ENCODE results near the gene UBE2C.
A peak's percentile ranks its signal among the peaks of the same experiment; 100 is the strongest.

Gene UBE2C

DNA sequence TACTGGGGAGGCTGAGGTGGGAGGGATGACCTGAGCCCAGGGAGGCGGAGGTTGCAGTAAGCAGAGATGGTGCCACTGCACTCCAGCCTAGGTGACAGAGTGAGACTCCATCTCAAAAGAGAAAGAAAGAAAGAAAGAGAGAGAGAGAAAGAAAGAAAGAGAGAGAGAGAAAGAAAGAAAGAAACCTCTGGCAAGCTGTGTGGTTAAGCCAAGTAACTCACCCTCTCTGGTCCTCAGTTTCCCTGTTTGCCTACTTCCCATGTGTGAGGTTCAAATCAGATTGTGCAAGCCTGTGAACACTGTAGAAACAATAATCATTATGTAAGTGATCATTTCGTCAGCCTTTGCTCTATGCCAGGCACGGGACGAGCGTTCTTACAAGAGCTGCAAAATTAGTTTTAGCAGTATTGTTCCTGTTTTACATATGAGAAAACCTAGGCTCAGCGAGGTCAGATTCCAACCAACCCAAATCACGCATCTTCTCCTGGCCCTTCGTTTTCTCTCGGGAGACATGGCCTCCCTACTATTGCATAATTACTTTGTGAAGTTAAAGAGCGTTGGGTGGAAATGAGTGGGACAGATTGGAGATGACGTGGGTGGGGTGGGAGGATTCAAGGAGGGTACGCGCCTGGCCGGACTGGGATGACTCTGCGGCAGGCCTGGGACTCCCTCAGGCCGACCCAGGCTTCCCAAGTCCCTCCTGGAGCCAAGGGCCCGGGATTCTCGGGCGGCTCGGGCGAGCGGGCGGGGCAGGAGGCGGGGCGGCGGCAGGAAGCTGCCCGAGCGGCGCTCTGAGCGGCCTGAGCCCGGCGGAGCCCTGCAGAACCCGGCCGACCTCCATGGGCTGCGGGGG lies 20.8 kb downstream of the UBE2C start, which contains the start of gene SNX21:
Gene SNX21 (plus strand): TSS at position 770 of the 853 bp plus-strand sequence. CDS start 121 bp downstream, outside the sequence.
- peak; percentile 53 for DNase-seq (ENCODE audit: low read depth, low spot score)

- peak; percentile 34 for DNase-seq (ENCODE audit: low read depth, low spot score)
Observed at GRCh38 chr20:45833883-45834796, 21.7 kb downstream of the UBE2C start.

GRCh38 chr20:45834797-45835161 lies 22.3 kb downstream of the UBE2C start:
- DNase-seq (ENCODE audit: low read depth, low spot score) = no peak

DNA sequence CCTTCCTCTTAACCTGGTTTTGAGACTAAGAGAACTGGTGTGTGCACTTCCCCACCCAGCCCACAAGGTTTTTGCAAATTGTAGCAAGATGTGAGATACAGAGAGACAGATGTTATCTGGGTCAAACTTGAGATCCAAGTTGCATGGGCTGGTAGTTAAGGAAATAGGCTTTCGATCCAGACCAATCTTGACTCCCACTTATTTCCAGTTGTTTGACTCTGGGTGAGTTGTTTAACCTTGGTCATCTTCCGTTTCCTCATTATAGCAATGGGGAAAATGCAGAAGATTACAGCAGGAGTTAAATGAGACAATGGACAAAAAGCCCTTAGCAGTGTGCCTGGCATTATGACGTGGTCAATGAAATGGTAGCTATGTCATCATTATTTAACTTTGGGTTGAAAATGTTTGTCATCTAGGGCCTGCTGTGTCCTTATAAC lies 22.9 kb downstream of the UBE2C start:
- DNase-seq (ENCODE audit: low read depth, low spot score) = no peak

GRCh38 chr20:45835825-45836224 lies 23.4 kb downstream of the UBE2C start:
- no peak for DNase-seq (ENCODE audit: low read depth, low spot score)

GRCh38 chr20:45836841-45837240 lies 24.4 kb downstream of the UBE2C start:
- DNase-seq (ENCODE audit: low read depth, low spot score) = no peak

GRCh38 chr20:45840700-45841198 lies 28.3 kb downstream of the UBE2C start:
- DNase-seq (ENCODE audit: low read depth, low spot score) = no peak

DNA sequence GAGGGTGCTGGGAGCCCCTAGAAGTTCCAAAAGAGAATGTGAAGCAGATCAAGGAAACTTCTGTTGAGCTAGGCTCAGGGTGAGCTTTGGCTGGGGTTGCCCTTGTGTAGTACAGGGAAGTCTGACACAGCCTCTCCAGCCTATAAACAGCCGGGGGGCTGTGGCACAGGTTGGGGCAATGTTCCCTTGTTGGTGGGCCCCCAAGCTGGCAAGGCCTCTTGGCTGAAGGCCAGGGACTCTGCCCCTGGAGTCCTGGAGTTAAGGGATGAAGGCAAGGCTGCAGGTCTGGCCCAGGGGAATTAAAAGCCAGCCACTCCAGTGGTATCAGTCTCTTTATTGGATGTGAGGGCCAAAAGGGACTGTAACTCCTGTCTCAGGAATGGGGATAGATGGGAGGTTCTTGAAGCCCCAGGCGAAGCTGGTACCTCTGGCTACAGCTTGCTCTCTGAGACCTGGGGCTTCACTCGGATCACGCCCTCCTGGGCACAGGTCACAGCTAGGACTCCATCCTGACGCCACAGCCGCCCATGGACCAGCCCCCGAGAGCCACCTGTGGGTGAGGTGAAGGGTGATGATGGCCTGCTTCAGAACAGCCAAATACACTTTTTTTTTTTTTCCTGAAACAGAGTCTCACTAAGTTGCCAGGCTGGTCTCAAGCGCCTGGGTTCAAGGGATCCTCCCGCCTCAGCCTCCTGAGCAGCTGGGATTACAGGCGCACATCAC lies 29.1 kb downstream of the UBE2C start:
- no peak for DNase-seq (ENCODE audit: low read depth, low spot score)

DNA sequence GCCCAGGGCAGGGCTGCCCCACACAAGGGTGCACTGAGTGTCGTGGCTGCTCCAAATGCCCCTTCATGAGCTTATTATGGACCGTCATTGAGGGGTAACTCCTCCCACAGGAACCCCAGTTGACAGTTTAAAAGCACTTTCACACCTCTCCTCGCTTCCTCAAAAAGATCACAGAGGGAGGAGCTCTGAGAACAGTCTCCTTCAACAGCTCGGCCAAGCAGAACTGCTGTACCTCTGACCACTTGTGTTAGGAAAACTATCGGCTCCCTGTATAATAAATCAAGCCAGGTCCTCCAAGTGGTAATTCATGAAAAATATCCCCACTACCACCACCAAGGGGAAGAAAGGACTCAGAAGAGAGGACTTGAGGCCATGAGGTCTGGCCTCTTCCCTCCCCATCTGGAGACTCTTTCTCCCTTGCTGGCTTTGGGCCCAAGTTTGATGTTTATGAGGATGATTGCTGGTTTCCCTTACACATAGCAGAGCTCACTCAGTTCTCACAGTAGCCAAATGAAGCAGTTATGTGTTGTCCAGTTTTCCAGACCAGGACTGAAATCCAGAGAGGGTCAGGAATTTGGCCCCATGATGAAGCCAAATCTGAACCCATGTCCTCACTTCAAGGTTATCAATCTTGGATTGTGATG lies 29.8 kb downstream of the UBE2C start:
- DNase-seq (ENCODE audit: low read depth, low spot score) = no peak

DNA sequence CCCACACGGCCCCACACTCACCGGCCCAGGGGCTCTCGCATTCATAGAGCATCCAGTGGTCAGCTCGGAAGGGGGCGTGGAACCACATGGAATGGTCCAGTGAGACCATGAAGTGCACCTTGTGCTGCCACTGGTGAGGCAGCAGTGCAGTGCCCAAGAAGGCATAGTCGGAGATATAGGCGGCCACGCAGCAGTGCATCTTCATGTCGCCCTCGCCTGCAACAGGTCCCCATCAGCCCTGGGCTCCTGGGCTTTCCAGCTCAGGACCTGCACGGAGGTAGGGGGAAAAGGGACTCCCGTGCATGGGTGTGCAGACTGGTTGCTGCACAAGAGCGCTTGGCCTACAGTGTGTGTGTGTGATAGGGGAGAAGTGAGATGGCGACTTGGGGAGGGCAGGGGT lies 31.1 kb downstream of the UBE2C start:
- DNase-seq (ENCODE audit: low read depth, low spot score) = no peak

DNA sequence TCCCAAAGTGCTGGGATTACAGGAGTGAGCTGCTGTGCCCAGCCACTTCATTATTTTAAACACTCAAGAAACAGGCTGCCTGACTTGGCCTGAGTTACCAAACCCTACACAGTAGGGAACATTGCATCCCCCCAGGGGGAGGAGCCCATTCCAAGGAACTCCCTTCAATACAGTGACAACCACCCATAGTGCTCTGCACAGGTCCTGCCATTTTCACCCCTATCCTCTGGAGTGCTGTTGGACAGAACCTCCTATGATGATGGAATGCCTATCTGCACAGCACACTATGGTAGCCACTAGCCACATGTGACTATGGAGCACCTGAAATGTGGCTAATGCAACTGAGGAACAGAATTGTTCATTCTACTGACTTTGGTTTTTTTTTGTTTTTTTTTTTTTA lies 33.0 kb downstream of the UBE2C start:
- DNase-seq (ENCODE audit: low read depth, low spot score) = no peak

DNA sequence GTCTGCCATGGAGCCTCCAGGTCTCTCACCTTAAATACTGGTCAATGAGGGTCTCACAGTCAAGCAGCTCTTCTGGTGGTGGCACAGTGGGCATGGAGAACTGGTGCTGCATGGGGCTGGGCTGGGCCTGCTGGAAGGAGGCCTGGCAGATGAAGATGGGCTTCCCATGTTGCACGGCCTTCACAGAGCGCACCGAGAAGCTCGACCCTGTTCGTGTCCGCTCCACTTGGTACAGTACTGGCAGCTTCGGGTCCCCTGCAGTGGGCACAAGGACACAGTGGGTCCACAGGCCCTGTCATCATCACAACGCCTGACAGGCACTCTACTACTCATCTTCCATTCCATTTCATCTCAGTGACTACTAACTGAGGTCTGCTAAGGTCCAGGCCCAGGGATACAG lies 36.0 kb downstream of the UBE2C start:
- no peak for DNase-seq (ENCODE audit: low read depth, low spot score)

DNA sequence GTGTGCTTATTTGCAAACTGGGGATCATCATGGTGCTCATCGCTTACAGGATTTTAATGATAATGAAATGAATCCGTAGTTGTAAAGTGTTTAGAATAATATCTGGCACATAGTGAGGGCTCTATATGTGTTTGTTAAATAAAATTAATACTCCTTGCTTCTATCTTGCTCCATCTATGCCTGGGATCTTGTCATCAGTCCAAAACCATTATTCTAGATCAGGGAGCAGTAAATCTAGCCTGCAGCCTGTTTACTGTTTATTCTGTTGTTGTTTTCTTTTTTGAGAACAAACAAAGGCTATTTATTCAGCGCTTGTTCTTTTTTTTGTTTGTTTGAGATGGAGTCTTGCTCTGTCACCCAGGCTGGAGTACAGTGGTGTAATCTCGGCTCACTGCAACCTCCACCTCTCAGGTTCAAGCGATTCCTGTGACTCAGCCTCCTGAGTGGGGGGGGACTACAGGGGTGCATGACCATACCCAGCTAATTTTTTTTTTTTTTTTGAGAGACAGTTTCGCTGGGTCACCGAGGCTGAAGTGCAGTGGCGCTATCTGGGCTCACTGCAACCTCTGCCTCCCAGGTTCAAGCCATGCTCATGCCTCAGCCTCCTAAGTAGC lies 36.6 kb downstream of the UBE2C start:
- no peak for DNase-seq (ENCODE audit: low read depth, low spot score)

- DNase-seq (ENCODE audit: low read depth, low spot score) = no peak
Observed at GRCh38 chr20:45850238-45850637, 37.8 kb downstream of the UBE2C start.

GRCh38 chr20:45850926-45851325 lies 38.5 kb downstream of the UBE2C start:
- DNase-seq (ENCODE audit: low read depth, low spot score) = no peak

DNA sequence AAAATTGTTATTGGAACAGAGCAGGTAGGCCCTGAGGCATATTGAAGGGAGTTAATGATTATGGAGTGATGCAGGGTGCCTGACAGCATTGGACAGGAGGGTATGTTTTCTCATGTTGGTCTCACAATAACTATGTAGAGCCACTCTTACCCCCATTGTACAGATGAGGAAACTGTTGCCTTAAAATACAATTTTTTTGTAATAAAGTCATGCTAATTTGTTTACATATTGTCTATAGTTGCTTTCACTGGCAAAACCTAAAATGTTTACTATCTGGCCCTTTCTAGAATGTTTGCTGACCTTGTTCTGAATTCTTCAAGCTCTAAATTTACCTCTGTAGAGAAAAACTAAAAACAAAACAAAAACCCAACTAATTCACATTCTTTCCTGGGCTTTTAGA lies 39.1 kb downstream of the UBE2C start:
- no peak for DNase-seq (ENCODE audit: low read depth, low spot score)

GRCh38 chr20:45852326-45852725 lies 39.9 kb downstream of the UBE2C start:
- DNase-seq (ENCODE audit: low read depth, low spot score) = no peak

DNA sequence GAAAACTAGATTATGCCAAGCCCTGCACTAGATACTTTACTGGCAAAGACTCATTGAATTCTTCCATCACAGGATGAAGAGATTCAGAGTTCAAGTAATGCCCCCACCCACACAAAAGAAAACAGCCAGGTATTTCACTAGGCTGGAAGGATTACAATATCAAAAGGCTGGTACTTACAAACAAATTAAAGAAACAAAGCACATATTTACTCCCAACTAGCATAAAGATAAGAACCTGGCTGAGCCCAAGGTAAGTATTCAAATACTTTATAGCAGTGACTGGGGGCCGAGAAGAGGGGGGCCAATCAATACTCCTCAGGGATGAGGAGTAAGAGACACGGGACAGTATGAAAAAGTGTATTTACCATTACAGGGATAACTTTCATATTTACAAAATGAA lies 41.0 kb downstream of the UBE2C start:
- no peak for DNase-seq (ENCODE audit: low read depth, low spot score)

- DNase-seq (ENCODE audit: low read depth, low spot score) = peak; percentile 98
Observed at GRCh38 chr20:45857114-45857881, 44.9 kb downstream of the UBE2C start, which contains the start of the genes ACOT8 and ZSWIM3. ACOT8 (minus strand) TSS chr20:45857392; CDS start chr20:45857315, 77 bp downstream. ZSWIM3 (plus strand) TSS chr20:45857614; CDS start chr20:45857826, 212 bp downstream.

DNA sequence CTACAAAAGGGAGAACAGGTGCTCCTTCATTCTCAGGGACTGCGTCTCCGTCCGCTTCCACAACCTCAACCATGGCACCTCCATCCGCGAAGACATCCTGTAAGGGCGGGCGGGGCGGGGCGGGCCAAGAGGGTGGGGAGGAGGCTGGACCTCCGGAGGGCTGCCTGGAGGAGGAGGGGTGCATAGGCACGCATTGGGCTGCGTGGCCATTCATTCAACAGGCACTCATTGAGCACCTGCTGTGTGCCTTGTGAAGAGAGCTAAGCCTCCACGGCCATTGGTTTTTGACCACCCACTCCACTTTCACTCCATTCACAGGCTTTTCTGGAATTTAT lies 45.4 kb downstream of the UBE2C start:
- no peak for DNase-seq (ENCODE audit: low read depth, low spot score)

Data from brain pericyte (primary cell).